ENCODE results near the gene ARL15. TPM values are rescaled to one million over a fixed set of nuclear protein-coding genes. Genes with fewer than 3 reads are reported as not detected.

The ARL15 gene
- total RNA-seq, 1 experiment from 2014 or later: 0.50 TPM

- Histone ChIP-seq H3K4me1 (replicated peaks; ENCODE audit: insufficient read depth) (no peaks in the 10 kb centered on the region), H3K36me3 (ENCODE audit: low read depth) (no peaks in the 10 kb centered on the region), H3F3A (ENCODE audit: insufficient read depth, low read depth) (no peaks in the 10 kb centered on the region), H3K4me3 (no peak overlapping the region), H3K79me2 (ENCODE audit: low read depth) (no peaks in the 10 kb centered on the region), H3K9me2 (ENCODE audit: insufficient read depth) (no peaks in the 10 kb centered on the region), H3K27me3 (ENCODE audit: insufficient read depth, low read depth) (no peaks in the 10 kb centered on the region), H4K20me1 (ENCODE audit: insufficient read depth) (no peaks in the 10 kb centered on the region), H3K27ac (no peak overlapping the region), H2AFZ (no peak overlapping the region), H3K9me3 (ENCODE audit: insufficient read depth, low read depth) (no peaks in the 10 kb centered on the region), H3K4me2 (no peak overlapping the region)
- DNase-seq: no peak
- no TSS peak for BruUV-seq (replicated peaks)
- no peak for TF ChIP-seq CTCF (conservative IDR thresholded peaks at IDR 0.05)
- no peak for TF ChIP-seq EZH2 (IDR thresholded peaks at IDR 0.05; ENCODE audit: low read depth)
- CTCF ChIA-PET: no interaction called here
- POLR2A ChIA-PET (ENCODE audit: unreplicated experiment): no interaction called here
- intact Hi-C loops (cut with micrococcal nuclease; ENCODE audit: unreplicated experiment): no loop called here
These were observed 426.0 kb downstream of the ARL15 start for GRCh38 chr5:53884417-53884816.

- H3K9me3 ChIP-seq (ENCODE audit: insufficient read depth, low read depth): no peaks in the 10 kb centered on the region
- no peak overlapping the region for H3K4me3 ChIP-seq
- H3K4me2 ChIP-seq: no peak overlapping the region
- TF ChIP-seq CTCF (conservative IDR thresholded peaks at IDR 0.05): no peak
- TF ChIP-seq EZH2 (IDR thresholded peaks at IDR 0.05; ENCODE audit: low read depth): no peak
- no peak overlapping the region for H2AFZ ChIP-seq
- H3K79me2 ChIP-seq (ENCODE audit: low read depth): no peaks in the 10 kb centered on the region
- H4K20me1 ChIP-seq (ENCODE audit: insufficient read depth): no peaks in the 10 kb centered on the region
- CTCF ChIA-PET: no interaction called here
- H3K4me1 ChIP-seq (replicated peaks; ENCODE audit: insufficient read depth): no peaks in the 10 kb centered on the region
- no peaks in the 10 kb centered on the region for H3K36me3 ChIP-seq (ENCODE audit: low read depth)
- no peaks in the 10 kb centered on the region for H3K27me3 ChIP-seq (ENCODE audit: insufficient read depth, low read depth)
- no peaks in the 10 kb centered on the region for H3F3A ChIP-seq (ENCODE audit: insufficient read depth, low read depth)
- H3K27ac ChIP-seq: no peak overlapping the region
- POLR2A ChIA-PET (ENCODE audit: unreplicated experiment): no interaction called here
- DNase-seq: no peak
- intact Hi-C loops (cut with micrococcal nuclease; ENCODE audit: unreplicated experiment): no loop called here
- H3K9me2 ChIP-seq (ENCODE audit: insufficient read depth): no peaks in the 10 kb centered on the region
- BruUV-seq (replicated peaks): no TSS peak
These were observed 427.7 kb downstream of the ARL15 start for GRCh38 chr5:53882676-53883031.

GRCh38 chr5:53882006-53882675 is 428.2 kb downstream of the ARL15 start:
- CTCF ChIA-PET: no interaction called here
- intact Hi-C loops (cut with micrococcal nuclease; ENCODE audit: unreplicated experiment): no loop called here

More at GRCh38 chr5:53882006-53882675, 428.2 kb downstream of the ARL15 start:
- H3K4me1 ChIP-seq (replicated peaks; ENCODE audit: insufficient read depth): no peaks in the 10 kb centered on the region
- H4K20me1 ChIP-seq (ENCODE audit: insufficient read depth): no peaks in the 10 kb centered on the region
- no peak overlapping the region for H2AFZ ChIP-seq
- H3K27ac ChIP-seq: no peak overlapping the region
- H3K4me2 ChIP-seq: no peak overlapping the region
- no TSS peak for BruUV-seq (replicated peaks)
- H3K36me3 ChIP-seq (ENCODE audit: low read depth): no peaks in the 10 kb centered on the region
- H3K79me2 ChIP-seq (ENCODE audit: low read depth): no peaks in the 10 kb centered on the region
- H3F3A ChIP-seq (ENCODE audit: insufficient read depth, low read depth): no peaks in the 10 kb centered on the region
- no peak overlapping the region for H3K4me3 ChIP-seq
- no peak for DNase-seq
- H3K27me3 ChIP-seq (ENCODE audit: insufficient read depth, low read depth): no peaks in the 10 kb centered on the region
- POLR2A ChIA-PET (ENCODE audit: unreplicated experiment): no interaction called here
- no peaks in the 10 kb centered on the region for H3K9me3 ChIP-seq (ENCODE audit: insufficient read depth, low read depth)
- TF ChIP-seq EZH2 (IDR thresholded peaks at IDR 0.05; ENCODE audit: low read depth) (no peak), CTCF (conservative IDR thresholded peaks at IDR 0.05) (no peak)
- H3K9me2 ChIP-seq (ENCODE audit: insufficient read depth): no peaks in the 10 kb centered on the region
